HG02973 (cell line): ENCODE results near the gene C1orf74.
A peak's percentile ranks its signal among the peaks of the same experiment; 100 is the strongest.

Experiments
- ATAC-seq: cut with Tn5 transposase; IDR thresholded peaks from one replicate; pipeline ENCODE4 v1.9.1; 2021; ENCODE audit warnings: moderate library complexity; ENCODE audit not compliant: unreplicated experiment

The C1orf74 gene

GRCh38 chr1:209747580-209748262 lies 36.6 kb downstream of the C1orf74 start:
- ATAC-seq, result peak; percentile 58

- no peak for ATAC-seq
Measured at GRCh38 chr1:209746451-209747165, 37.8 kb downstream of the C1orf74 start.

- no peak for ATAC-seq
Measured at GRCh38 chr1:209743145-209743482, 41.2 kb downstream of the C1orf74 start.

GRCh38 chr1:209742409-209743144 lies 41.8 kb downstream of the C1orf74 start:
- ATAC-seq, result no peak

GRCh38 chr1:209741889-209742288 lies 42.5 kb downstream of the C1orf74 start:
- no peak for ATAC-seq

GRCh38 chr1:209741193-209741592 lies 43.2 kb downstream of the C1orf74 start:
- no peak for ATAC-seq

GRCh38 chr1:209738270-209738669 lies 46.1 kb downstream of the C1orf74 start:
- ATAC-seq, result no peak

GRCh38 chr1:209737118-209737505 lies 47.2 kb downstream of the C1orf74 start:
- ATAC-seq, result no peak

- no peak for ATAC-seq
Measured at GRCh38 chr1:209736490-209737117, 47.8 kb downstream of the C1orf74 start.

GRCh38 chr1:209733409-209734192 lies 50.8 kb downstream of the C1orf74 start:
- no peak for ATAC-seq

- ATAC-seq, result no peak
Measured at GRCh38 chr1:209732725-209733124, 51.6 kb downstream of the C1orf74 start.

- no peak for ATAC-seq
Measured at GRCh38 chr1:209729436-209729835, 54.9 kb downstream of the C1orf74 start.
